K562 (cell line): ENCODE measurements around the gene CHD2. TPM values are rescaled to one million over a fixed set of nuclear protein-coding genes. Genes with fewer than 3 reads are reported as not detected.

Experiments
- ATAC-seq: fragments of 200-7000 bp; cut with Tn5 transposase; 3 replicates; pipeline ENCODE4 v1.9.1; 2020; ENCODE audit warnings: moderate library complexity
- BruUV-seq: library from RNA; stranded (reverse); fragments of 400-500 nt; replicated peaks from 2 replicates; lab custom pipeline; 2021; lab: Mats Ljungman, UMichigan
- CTCF ChIA-PET: fragments of 300-600 bp; formaldehyde crosslinking; extraction: SDS; loops from one replicate; lab custom pipeline; 2021; ENCODE audit warnings: low intra/inter-chr PET ratio; lab: Yijun Ruan, JAX
- POLR2A ChIA-PET: fragments of 300-600, 350-650 bp; sonication (Branson Sonifier 250); formaldehyde crosslinking; extraction: SDS; loops from one replicate; lab custom pipeline; 2021; ENCODE audit warnings: antibody characterized with exemption, inconsistent platforms; lab: Yijun Ruan, JAX
- DNase-seq, 4 experiments: peaks; one replicate each; pipeline versions ENCODE4 v3.0.0 to v3.0.0-alpha.2; 2011 to 2018; ENCODE audit warnings: low spot score in 3 of 4, mixed read lengths in 3 of 4; ENCODE audit errors: extremely low read depth in 1 of 4
- FAIRE-seq: peaks from 2 replicates; lab custom pipeline; 2011; peaks lifted over from hg19 to GRCh38; lab: Jason Lieb, UNC
- H2AFZ ChIP-seq: 2 replicates; pipeline ENCODE4 v1.6.0; 2011; ENCODE audit warnings: low read depth, low read length, control low read depth, inconsistent platforms
- H3K27ac ChIP-seq: fragments of 200-600 bp; 3 replicates; pipeline ENCODE4 v1.8.0; 2011; ENCODE audit warnings: low read depth, mild to moderate bottlenecking, control low read depth, inconsistent platforms, low read length, moderate library complexity, mixed read lengths; ENCODE audit errors: extremely low read depth
- H3K27me3 ChIP-seq, 2 experiments: fragments of 300-600 bp in 1 of 2; 2 replicates in 1 of 2; 3 replicates in 1 of 2; pipeline versions ENCODE4 v1.6.0 to v1.8.0; 2011; ENCODE audit warnings: inconsistent platforms in 2 of 2, low read length in 2 of 2, mild to moderate bottlenecking in 1 of 2, mixed read lengths in 1 of 2, moderate library complexity in 1 of 2; ENCODE audit not compliant: control insufficient read depth in 2 of 2, insufficient read depth in 2 of 2
- H3K36me3 ChIP-seq: fragments of 300-600 bp; 3 replicates; pipeline ENCODE4 v1.8.0; 2011; ENCODE audit warnings: mild to moderate bottlenecking, low read length, inconsistent platforms; ENCODE audit not compliant: control insufficient read depth, insufficient read depth
- H3K4me1 ChIP-seq, 2 experiments: fragments of 200-600 bp in 1 of 2; replicated peaks in 1 of 2; 2 replicates in 1 of 2; 3 replicates in 1 of 2; pipeline versions ENCODE4 v1.5.1 to v1.8.0; 2011; ENCODE audit warnings: inconsistent platforms in 2 of 2, low read length in 2 of 2, mild to moderate bottlenecking in 1 of 2, mixed read lengths in 1 of 2, moderate library complexity in 1 of 2; ENCODE audit not compliant: control insufficient read depth in 2 of 2, insufficient read depth in 2 of 2
- H3K4me2 ChIP-seq: 2 replicates; pipeline ENCODE4 v1.6.1; 2011; ENCODE audit warnings: low read length, control low read depth, inconsistent platforms, mixed read lengths; ENCODE audit not compliant: insufficient read depth
- H3K4me3 ChIP-seq: fragments of 200-600 bp; sonication (generic), shearing (Covaris generic); 2 replicates; pipeline ENCODE4 v1.5.1; 2016; ENCODE audit warnings: control low read depth, inconsistent platforms
- H3K79me2 ChIP-seq: fragments of 200-600 bp; 3 replicates; pipeline ENCODE4 v1.8.0; 2011; ENCODE audit warnings: low read length, inconsistent platforms; ENCODE audit not compliant: control insufficient read depth, insufficient read depth
- H3K9ac ChIP-seq, 2 experiments: 2 replicates each; pipeline versions ENCODE4 v1.6.0 to v1.6.1; 2011; ENCODE audit warnings: low read depth in 2 of 2, low read length in 2 of 2, control low read depth in 1 of 2, inconsistent platforms in 1 of 2, mild to moderate bottlenecking in 1 of 2, mixed read lengths in 1 of 2; ENCODE audit not compliant: insufficient read depth in 1 of 2
- H3K9me1 ChIP-seq: one replicate; pipeline ENCODE4 v1.6.0; 2011; ENCODE audit warnings: inconsistent platforms, mild to moderate bottlenecking, low read length, moderate library complexity; ENCODE audit not compliant: control insufficient read depth, insufficient read depth
- H3K9me3 ChIP-seq: replicated peaks from 2 replicates; pipeline ENCODE4 v1.5.1; 2011; ENCODE audit warnings: low read depth, low read length, inconsistent platforms; ENCODE audit not compliant: control insufficient read depth, insufficient read depth
- H4K20me1 ChIP-seq: replicated peaks from 2 replicates; pipeline ENCODE4 v1.6.1; 2011; ENCODE audit warnings: low read length, inconsistent platforms, mixed read lengths; ENCODE audit not compliant: control insufficient read depth, insufficient read depth
- BRD9 ChIP-seq: fragments of 450-650 bp; IDR thresholded peaks from 2 replicates; pipeline ENCODE4 v1.6.1; 2018; ENCODE audit warnings: low read depth; ENCODE audit not compliant: partially characterized antibody
- FOXJ2 ChIP-seq: fragments of 200-800 bp; sonication (Bioruptor generic); IDR thresholded peaks from 2 replicates; pipeline ENCODE4 v1.6.1; 2016; ENCODE audit warnings: missing genetic modification characterization, missing compliant biosample characterization
- FOXM1 ChIP-seq, 2 experiments: fragments of 450-650 bp in 1 of 2; sonication (generic) in 1 of 2; formaldehyde crosslinking in 1 of 2; IDR thresholded peaks; 2 replicates each; pipeline versions ENCODE4 v1.6.1 to v1.9.0; 2017 to 2022; ENCODE audit warnings: low read depth in 2 of 2, mild to moderate bottlenecking in 2 of 2, missing genetic modification reagents in 1 of 2, moderate library complexity in 1 of 2
- LEF1 ChIP-seq: fragments of 450-650 bp; IDR thresholded peaks from 2 replicates; pipeline ENCODE4 v1.6.1; 2016; ENCODE audit warnings: mild to moderate bottlenecking
- RBFOX2 ChIP-seq: fragments of 200-400 bp; formaldehyde crosslinking; IDR thresholded peaks from 2 replicates; pipeline ENCODE4 v1.6.1; 2017; ENCODE audit warnings: low read depth, mild to moderate bottlenecking, low read length, moderate library complexity
- RFX7 ChIP-seq: fragments of 250-450 bp; sonication (Bioruptor Pico); IDR thresholded peaks from 2 replicates; pipeline ENCODE4 v1.5.1; 2021; ENCODE audit warnings: mild to moderate bottlenecking
- WGBS: fragments of 100-300 bp; shearing (Covaris generic); methylation state at CpG from one replicate; pipeline ENCODE4 v1.1.6; 2016; ENCODE audit warnings: low coverage, mixed read lengths; ENCODE audit not compliant: insufficient coverage; ENCODE audit errors: missing lambda C conversion rate; 5-methylcytosine and 5-hydroxymethylcytosine counted together
- in situ Hi-C: fragments of 300-500 bp; cut with MboI; formaldehyde crosslinking; loops from 4 replicates; pipeline ENCODE4 v1.15.0; 2018; ENCODE audit warnings: inconsistent platforms, mixed read lengths
- intact Hi-C: fragments of 100-400 bp; cut with micrococcal nuclease; formaldehyde crosslinking; loops from 2 replicates; pipeline ENCODE4 v1.14.2; 2022
- polyA plus RNA-seq, 8 experiments: library from polyadenylated mRNA; depleted of rRNA in 4 of 8; stranded (reverse) in 5 of 8; unstranded in 3 of 8; fragments of >200 nt; fragmentation: Nextera tagmentation in 2 of 8; fragmentation: Illumina TruSeq in 1 of 8; extraction: Ambion mirVana in 2 of 8; extraction: Trizol in 1 of 8; gene quantifications; 2 replicates each; pipeline versions ENCODE4 v1.2.1 to v1.2.3, GENCODE V29; 2011 to 2014; ENCODE audit warnings: inconsistent platforms in 1 of 8, missing spikeins in 1 of 8
- total RNA-seq, 7 experiments: library from RNA; depleted of rRNA in 6 of 7; stranded (reverse); fragments of >200 nt in 6 of 7; fragmentation: Illumina TruSeq in 2 of 7; extraction: Trizol in 2 of 7; gene quantifications; 2 replicates each; pipeline versions ENCODE4 v1.2.1 to v1.2.3, GENCODE V29; 2011 to 2021; ENCODE audit warnings: low replicate concordance in 1 of 7
- TF ChIP-seq, protein P1 (sequence below): fragments of 450-650 bp; IDR thresholded peaks from 2 replicates; pipeline ENCODE4 v1.6.1; 2018; ENCODE audit not compliant: partially characterized antibody
- TF ChIP-seq, protein P2 (sequence below), 2 experiments: fragments of 450-650 bp; IDR thresholded peaks; 2 replicates each; pipeline ENCODE4 v1.6.1; 2016

CHD2 gene
- total and polyA plus RNA-seq, 9 of the 15 experiments (the other 6 are each of a cell fraction or from before 2014, with no cell fraction given): 38.9 to 70.8 (median 56.2) TPM

DNA sequence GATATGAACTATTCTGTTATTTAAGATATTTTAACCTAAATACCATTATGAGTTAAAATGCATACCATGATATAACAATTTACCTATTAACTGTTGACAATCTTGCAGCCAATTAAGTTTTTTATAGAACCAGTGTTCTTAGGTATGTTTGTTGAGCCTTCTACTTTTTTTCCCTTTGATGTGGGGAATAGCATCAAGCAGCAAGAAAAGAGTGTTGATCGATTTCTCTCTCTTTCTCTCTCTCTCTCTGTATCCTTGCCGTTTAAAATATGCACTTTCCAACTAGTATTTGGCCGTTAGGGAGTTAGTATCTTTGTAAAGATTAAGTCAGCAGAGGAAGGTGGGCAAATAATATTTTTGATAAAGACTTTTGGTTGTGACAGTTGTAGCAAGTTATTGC lies 5.9 kb downstream of the CHD2 start:
- ATAC-seq (no peak), DNase-seq (no peak), FAIRE-seq (no peak)
- H3K36me3 ChIP-seq: peaks cover 65% of the 10 kb centered on the region
- intact Hi-C loops (no loop called here), in situ Hi-C loops (no loop called here)
- H3K9ac ChIP-seq: peak overlapping the region in 1 of 2 experiments; percentile 90; a peak in 2 of 4 replicates
- H3K9me3 ChIP-seq: no peaks in the 10 kb centered on the region
- CTCF ChIA-PET: no interaction called here
- no peak overlapping the region for H2AFZ ChIP-seq
- H3K79me2 ChIP-seq: peaks cover 99% of the 10 kb centered on the region
- H3K4me3 ChIP-seq: peak overlapping the region; percentile 51
- H4K20me1 ChIP-seq: 0 out of 2 replicates have a peak, but pooled peaks cover 4% of the 10 kb centered on the region
- H3K4me1 ChIP-seq: peaks cover 0 to 29% of the 10 kb centered on the region in 2 experiments; a peak in 3 of 5 replicates
- no TSS peak for BruUV-seq
- WGBS: 0% methylated on average over 3 of the region's 3 CpGs
- H3K27ac ChIP-seq: peak overlapping the region; percentile 85
- H3K4me2 ChIP-seq: peak overlapping the region; percentile 89
- POLR2A ChIA-PET: interaction anchor here (1.8 to 8.9 kb wide), 4 partner anchors 10 to 105 kb away, joined by 6 to 109 read pairs (median 58); no protein-coding TSS in a partner anchor
- no peaks in the 10 kb centered on the region for H3K9me1 ChIP-seq
- peak; percentile 55; the same call in 1 of the 2 replicates for TF ChIP-seq LEF1
- peak; percentile 19 for TF ChIP-seq BRD9
- peak; percentile 11; the same call in 1 of the 2 replicates for TF ChIP-seq FOXM1 (IDR thresholded peaks at IDR 0.05; ENCODE audit: low read depth)
- TF ChIP-seq FOXM1 (CRISPR knock-in tag; IDR thresholded peaks at IDR 0.05; ENCODE audit: low read depth): no peak
- 0 out of 2 replicates have a peak, but pooled peaks have one; percentile 3 for TF ChIP-seq FOXJ2 (tag)
- TF ChIP-seq, protein P1, sequence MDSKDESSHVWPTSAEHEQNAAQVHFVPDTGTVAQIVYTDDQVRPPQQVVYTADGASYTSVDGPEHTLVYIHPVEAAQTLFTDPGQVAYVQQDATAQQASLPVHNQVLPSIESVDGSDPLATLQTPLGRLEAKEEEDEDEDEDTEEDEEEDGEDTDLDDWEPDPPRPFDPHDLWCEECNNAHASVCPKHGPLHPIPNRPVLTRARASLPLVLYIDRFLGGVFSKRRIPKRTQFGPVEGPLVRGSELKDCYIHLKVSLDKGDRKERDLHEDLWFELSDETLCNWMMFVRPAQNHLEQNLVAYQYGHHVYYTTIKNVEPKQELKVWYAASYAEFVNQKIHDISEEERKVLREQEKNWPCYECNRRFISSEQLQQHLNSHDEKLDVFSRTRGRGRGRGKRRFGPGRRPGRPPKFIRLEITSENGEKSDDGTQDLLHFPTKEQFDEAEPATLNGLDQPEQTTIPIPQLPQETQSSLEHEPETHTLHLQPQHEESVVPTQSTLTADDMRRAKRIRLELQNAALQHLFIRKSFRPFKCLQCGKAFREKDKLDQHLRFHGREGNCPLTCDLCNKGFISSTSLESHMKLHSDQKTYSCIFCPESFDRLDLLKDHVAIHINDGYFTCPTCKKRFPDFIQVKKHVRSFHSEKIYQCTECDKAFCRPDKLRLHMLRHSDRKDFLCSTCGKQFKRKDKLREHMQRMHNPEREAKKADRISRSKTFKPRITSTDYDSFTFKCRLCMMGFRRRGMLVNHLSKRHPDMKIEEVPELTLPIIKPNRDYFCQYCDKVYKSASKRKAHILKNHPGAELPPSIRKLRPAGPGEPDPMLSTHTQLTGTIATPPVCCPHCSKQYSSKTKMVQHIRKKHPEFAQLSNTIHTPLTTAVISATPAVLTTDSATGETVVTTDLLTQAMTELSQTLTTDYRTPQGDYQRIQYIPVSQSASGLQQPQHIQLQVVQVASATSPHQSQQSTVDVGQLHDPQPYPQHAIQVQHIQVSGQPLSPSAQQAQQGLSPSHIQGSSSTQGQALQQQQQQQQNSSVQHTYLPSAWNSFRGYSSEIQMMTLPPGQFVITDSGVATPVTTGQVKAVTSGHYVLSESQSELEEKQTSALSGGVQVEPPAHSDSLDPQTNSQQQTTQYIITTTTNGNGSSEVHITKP: no peak
- TF ChIP-seq RFX7 (CRISPR knock-in tag): no peak
- TF ChIP-seq, protein P2, sequence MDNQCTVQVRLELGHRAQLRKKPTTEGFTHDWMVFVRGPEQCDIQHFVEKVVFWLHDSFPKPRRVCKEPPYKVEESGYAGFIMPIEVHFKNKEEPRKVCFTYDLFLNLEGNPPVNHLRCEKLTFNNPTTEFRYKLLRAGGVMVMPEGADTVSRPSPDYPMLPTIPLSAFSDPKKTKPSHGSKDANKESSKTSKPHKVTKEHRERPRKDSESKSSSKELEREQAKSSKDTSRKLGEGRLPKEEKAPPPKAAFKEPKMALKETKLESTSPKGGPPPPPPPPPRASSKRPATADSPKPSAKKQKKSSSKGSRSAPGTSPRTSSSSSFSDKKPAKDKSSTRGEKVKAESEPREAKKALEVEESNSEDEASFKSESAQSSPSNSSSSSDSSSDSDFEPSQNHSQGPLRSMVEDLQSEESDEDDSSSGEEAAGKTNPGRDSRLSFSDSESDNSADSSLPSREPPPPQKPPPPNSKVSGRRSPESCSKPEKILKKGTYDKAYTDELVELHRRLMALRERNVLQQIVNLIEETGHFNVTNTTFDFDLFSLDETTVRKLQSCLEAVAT (IDR thresholded peaks at IDR 0.05): peak; percentile 66 to 70
- peak; percentile 25; the same call in 1 of the 2 replicates for TF ChIP-seq RBFOX2
- H3K27me3 ChIP-seq: no peaks in the 10 kb centered on the region
